Right cardiac atrium (tissue), 5 donors: ENCODE measurements around the gene MICAL2. TPM values are rescaled to one million over a fixed set of nuclear protein-coding genes. Genes with fewer than 3 reads are reported as not detected.

Experiments
- ATAC-seq, 2 donors: fragments of 200-7000 bp; cut with Tn5 transposase; one replicate each; pipeline versions ENCODE4 v1.8.0 to v1.9.1; 2020; ENCODE audit warnings: moderate library complexity in 2 of 2, mild to moderate bottlenecking in 1 of 2
- DNase-seq, 3 donors: peaks; one replicate each; pipeline ENCODE4 v3.0.0-alpha.2; 2020
- H3K27ac ChIP-seq: one replicate; pipeline ENCODE4 v1.5.1; 2013; ENCODE audit warnings: mild to moderate bottlenecking, low read length, control low read depth, moderate library complexity
- H3K27me3 ChIP-seq: one replicate; pipeline ENCODE4 v1.6.1; 2013; ENCODE audit not compliant: control insufficient read depth, insufficient read depth
- H3K4me1 ChIP-seq: one replicate; pipeline ENCODE4 v1.6.1; 2013; ENCODE audit warnings: low read length; ENCODE audit not compliant: control insufficient read depth, insufficient read depth
- H3K4me3 ChIP-seq: one replicate; pipeline ENCODE4 v1.5.1; 2013; ENCODE audit warnings: low read length, control low read depth
- H3K9me3 ChIP-seq: one replicate; pipeline ENCODE4 v1.6.1; 2013; ENCODE audit warnings: low read length; ENCODE audit not compliant: control insufficient read depth
- WGBS: extraction: QIAGEN DNeasy Blood & Tissue Kit; methylation state at CpG from one replicate; pipeline ENCODE4 v1.1.7; 2013; 5-methylcytosine and 5-hydroxymethylcytosine counted together
- intact Hi-C, 4 donors: fragments of 100-400 bp; cut with DNase I; formaldehyde crosslinking; loops; one replicate each; pipeline versions ENCODE4 v1.11.0 to v1.14.0; 2022 to 2023
- polyA plus RNA-seq: library from polyadenylated mRNA; stranded (reverse); fragments of 200-250 nt; gene quantifications from one replicate; pipeline ENCODE4 v1.2.3, GENCODE V29; 2013
- total RNA-seq, 4 donors: library from RNA; stranded (reverse); fragmentation: NEBNext Ultra II Directional; extraction: Animal tissue kit (Norgen Biotek cat#: 25700); gene quantifications; one replicate each; pipeline ENCODE4 v1.2.1, GENCODE V29; 2021
- donor health status: healthy with polysubstance abuse.
- donor health status: DM: no; HTN: yes; CAD: no.
- donor health status: DM: no; HTN: no; CAD: no.
- donor health status: DM: no; HTN: yes; CAD: no; lungs with severe emphysema.
- donor health status: DM: yes; HTN: yes; CAD: no.

MICAL2 gene
- total and polyA plus RNA-seq, 5 donors, result 62.9 to 115 (median 92.3) TPM

- H3K9me3 ChIP-seq, result no peaks in the 10 kb centered on the region
- no peak overlapping the region for H3K4me3 ChIP-seq
- peak in 1 of 2 donors; percentile 17 for ATAC-seq
- no peaks in the 10 kb centered on the region for H3K27me3 ChIP-seq
- intact Hi-C loops, result loop anchor here (5.0 to 10.0 kb wide), 4 partner anchors 73 to 190 kb away; no protein-coding TSS in a partner anchor
- DNase-seq, result peak in 1 of 3 donors; percentile 60
- peak overlapping the region; percentile 14 for H3K27ac ChIP-seq
- peaks cover 10% of the 10 kb centered on the region for H3K4me1 ChIP-seq
- 51% methylated on average over 3 of the region's 3 CpGs for WGBS
Observed at GRCh38 chr11:12237381-12237784, 127.0 kb downstream of the MICAL2 start.

- intact Hi-C loops, result loop anchor here (5.0 to 10.0 kb wide), 4 partner anchors 74 to 191 kb away; no protein-coding TSS in a partner anchor
- Histone ChIP-seq H3K4me1 (peaks cover 12% of the 10 kb centered on the region), H3K4me3 (no peak overlapping the region), H3K27ac (no peak overlapping the region), H3K27me3 (no peaks in the 10 kb centered on the region), H3K9me3 (no peaks in the 10 kb centered on the region)
- ATAC-seq, result peak in 1 of 2 donors; percentile 23
- 58% methylated on average over 4 of the region's 4 CpGs for WGBS
- DNase-seq, result no peak
Observed at GRCh38 chr11:12238420-12238819, 128.0 kb downstream of the MICAL2 start.

GRCh38 chr11:12239396-12239795, 129.0 kb downstream of the MICAL2 start:
- no peak for ATAC-seq

GRCh38 chr11:12239804-12240371, 129.5 kb downstream of the MICAL2 start:
- no peak overlapping the region for H3K4me3 ChIP-seq
- WGBS, result 73% methylated on average over 7 of the region's 7 CpGs
- ATAC-seq (no peak), DNase-seq (no peak)
- H3K4me1 ChIP-seq, result peaks cover 9% of the 10 kb centered on the region
- intact Hi-C loops, result loop anchor here (5.0 to 10.0 kb wide), 6 partner anchors 75 to 193 kb away; partner anchors contain the start of gene MICAL2 (in 1 of the 4)
- no peaks in the 10 kb centered on the region for H3K9me3 ChIP-seq
- no peaks in the 10 kb centered on the region for H3K27me3 ChIP-seq
- H3K27ac ChIP-seq, result no peak overlapping the region

More at GRCh38 chr11:12239396-12239795, 129.0 kb downstream of the MICAL2 start:
- Histone ChIP-seq H3K4me1 (peaks cover 12% of the 10 kb centered on the region), H3K9me3 (no peaks in the 10 kb centered on the region), H3K4me3 (no peak overlapping the region), H3K27ac (no peak overlapping the region), H3K27me3 (no peaks in the 10 kb centered on the region)
- 93% methylated on average over 4 of the region's 4 CpGs for WGBS
- intact Hi-C loops, result loop anchor here (5.0 to 10.0 kb wide), 4 partner anchors 75 to 192 kb away; no protein-coding TSS in a partner anchor
- DNase-seq, result no peak

GRCh38 chr11:12240677-12241076, 130.3 kb downstream of the MICAL2 start:
- Histone ChIP-seq H3K9me3 (no peaks in the 10 kb centered on the region), H3K4me3 (no peak overlapping the region), H3K4me1 (peaks cover 14% of the 10 kb centered on the region), H3K27me3 (no peaks in the 10 kb centered on the region), H3K27ac (no peak overlapping the region)
- intact Hi-C loops, result loop anchor here in 1 of 4 donors (10.0 kb wide), 2 partner anchors 126 to 186 kb away; partner anchors contain the start of gene MICAL2
- 87% methylated on average over 7 of the region's 7 CpGs for WGBS
- ATAC-seq (no peak), DNase-seq (no peak)

- H3K4me3 ChIP-seq, result no peak overlapping the region
- no peak for DNase-seq
- peaks cover 16% of the 10 kb centered on the region for H3K4me1 ChIP-seq
- no peaks in the 10 kb centered on the region for H3K27me3 ChIP-seq
- no peak for ATAC-seq
- no peak overlapping the region for H3K27ac ChIP-seq
- intact Hi-C loops, result loop anchor here in 1 of 4 donors (10.0 kb wide), 2 partner anchors 127 to 187 kb away; partner anchors contain the start of gene MICAL2
- 94% methylated on average over 7 of the region's 7 CpGs for WGBS
- H3K9me3 ChIP-seq, result no peaks in the 10 kb centered on the region
Observed at GRCh38 chr11:12241401-12241800, 131.0 kb downstream of the MICAL2 start.

- no peak for DNase-seq
- intact Hi-C loops, result loop anchor here in 1 of 4 donors (10.0 kb wide), 2 partner anchors 127 to 187 kb away; partner anchors contain the start of gene MICAL2
Observed at GRCh38 chr11:12241971-12242672, 131.7 kb downstream of the MICAL2 start.

GRCh38 chr11:12242966-12243365, 132.6 kb downstream of the MICAL2 start:
- DNase-seq (no peak), ATAC-seq (no peak)
- no peak overlapping the region for H3K27ac ChIP-seq
- H3K27me3 ChIP-seq, result no peaks in the 10 kb centered on the region
- H3K9me3 ChIP-seq, result no peaks in the 10 kb centered on the region
- H3K4me1 ChIP-seq, result peaks cover 22% of the 10 kb centered on the region
- intact Hi-C loops, result loop anchor here in 1 of 4 donors (10.0 kb wide), 2 partner anchors 128 to 188 kb away; partner anchors contain the start of gene MICAL2
- WGBS, result 75% methylated on average over 2 of the region's 2 CpGs
- no peak overlapping the region for H3K4me3 ChIP-seq

More at GRCh38 chr11:12241971-12242672, 131.7 kb downstream of the MICAL2 start:
- Histone ChIP-seq H3K27me3 (no peaks in the 10 kb centered on the region), H3K9me3 (no peaks in the 10 kb centered on the region), H3K27ac (no peak overlapping the region), H3K4me3 (no peak overlapping the region), H3K4me1 (peaks cover 18% of the 10 kb centered on the region)
- no peak for ATAC-seq
- 81% methylated on average over 14 of the region's 14 CpGs for WGBS

GRCh38 chr11:12243486-12243885, 133.1 kb downstream of the MICAL2 start:
- H3K27ac ChIP-seq, result peak overlapping the region; percentile 28
- intact Hi-C loops, result loop anchor here in 1 of 4 donors (10.0 kb wide), 2 partner anchors 129 to 189 kb away; partner anchors contain the start of gene MICAL2
- H3K9me3 ChIP-seq, result no peaks in the 10 kb centered on the region
- H3K4me3 ChIP-seq, result no peak overlapping the region
- peaks cover 24% of the 10 kb centered on the region for H3K4me1 ChIP-seq
- 53% methylated on average over 6 of the region's 6 CpGs for WGBS
- no peak for ATAC-seq
- DNase-seq, result no peak
- H3K27me3 ChIP-seq, result no peaks in the 10 kb centered on the region

- ATAC-seq, result no peak
- H3K4me3 ChIP-seq, result no peak overlapping the region
- H3K4me1 ChIP-seq, result peaks cover 24% of the 10 kb centered on the region
- no peaks in the 10 kb centered on the region for H3K27me3 ChIP-seq
- WGBS, result 63% methylated on average over 6 of the region's 6 CpGs
- no peaks in the 10 kb centered on the region for H3K9me3 ChIP-seq
- intact Hi-C loops, result loop anchor here in 1 of 4 donors (10.0 kb wide), 2 partner anchors 129 to 189 kb away; partner anchors contain the start of gene MICAL2
- DNase-seq, result no peak
- H3K27ac ChIP-seq, result peak overlapping the region; percentile 28
Observed at GRCh38 chr11:12243911-12244550, 133.6 kb downstream of the MICAL2 start.
